ENCODE measurements around the gene SLC2A4RG. TPM values are rescaled to one million over a fixed set of nuclear protein-coding genes. Genes with fewer than 3 reads are reported as not detected.
A peak's percentile ranks its signal among the peaks of the same experiment; 100 is the strongest.

SLC2A4RG gene
- total and polyA plus RNA-seq, 2 of the 13 experiments (the other 11 are each of a cell fraction or from before 2014, with no cell fraction given) = 91.4 to 95.9 TPM

GRCh38 chr20:63739130-63740069 is at the start of gene SLC2A4RG (continued):
- TF ChIP-seq CEBPZ (IDR thresholded peaks at IDR 0.05; ENCODE audit: low read length) (no peak), ZNF720 (CRISPR knock-in tag; IDR thresholded peaks at IDR 0.05) (0 out of 2 replicates have a peak, but pooled peaks have one; percentile 30), BCL3 (CRISPR knock-in tag; IDR thresholded peaks at IDR 0.05) (peak; percentile 30), ZBTB25 (CRISPR knock-in tag; IDR thresholded peaks at IDR 0.05) (peak; percentile 98), ELF3 (CRISPR knock-in tag; IDR thresholded peaks at IDR 0.05) (peak; percentile 63; the same call in 1 of the 2 replicates), NR2F6 (IDR thresholded peaks at IDR 0.05) (peak; percentile 33; the same call in 1 of the 2 replicates), NR2F6 (CRISPR knock-in tag; IDR thresholded peaks at IDR 0.05) (peak; percentile 86)
- TF ChIP-seq, protein P1, sequence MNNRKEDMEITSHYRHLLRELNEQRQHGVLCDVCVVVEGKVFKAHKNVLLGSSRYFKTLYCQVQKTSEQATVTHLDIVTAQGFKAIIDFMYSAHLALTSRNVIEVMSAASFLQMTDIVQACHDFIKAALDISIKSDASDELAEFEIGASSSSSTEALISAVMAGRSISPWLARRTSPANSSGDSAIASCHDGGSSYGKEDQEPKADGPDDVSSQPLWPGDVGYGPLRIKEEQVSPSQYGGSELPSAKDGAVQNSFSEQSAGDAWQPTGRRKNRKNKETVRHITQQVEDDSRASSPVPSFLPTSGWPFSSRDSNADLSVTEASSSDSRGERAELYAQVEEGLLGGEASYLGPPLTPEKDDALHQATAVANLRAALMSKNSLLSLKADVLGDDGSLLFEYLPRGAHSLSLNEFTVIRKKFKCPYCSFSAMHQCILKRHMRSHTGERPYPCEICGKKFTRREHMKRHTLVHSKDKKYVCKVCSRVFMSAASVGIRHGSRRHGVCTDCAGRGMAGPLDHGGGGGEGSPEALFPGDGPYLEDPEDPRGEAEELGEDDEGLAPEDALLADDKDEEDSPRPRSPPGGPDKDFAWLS (CRISPR knock-in tag; IDR thresholded peaks at IDR 0.05; ENCODE audit: borderline replicate concordance) = no peak
- TF ChIP-seq, protein P2, sequence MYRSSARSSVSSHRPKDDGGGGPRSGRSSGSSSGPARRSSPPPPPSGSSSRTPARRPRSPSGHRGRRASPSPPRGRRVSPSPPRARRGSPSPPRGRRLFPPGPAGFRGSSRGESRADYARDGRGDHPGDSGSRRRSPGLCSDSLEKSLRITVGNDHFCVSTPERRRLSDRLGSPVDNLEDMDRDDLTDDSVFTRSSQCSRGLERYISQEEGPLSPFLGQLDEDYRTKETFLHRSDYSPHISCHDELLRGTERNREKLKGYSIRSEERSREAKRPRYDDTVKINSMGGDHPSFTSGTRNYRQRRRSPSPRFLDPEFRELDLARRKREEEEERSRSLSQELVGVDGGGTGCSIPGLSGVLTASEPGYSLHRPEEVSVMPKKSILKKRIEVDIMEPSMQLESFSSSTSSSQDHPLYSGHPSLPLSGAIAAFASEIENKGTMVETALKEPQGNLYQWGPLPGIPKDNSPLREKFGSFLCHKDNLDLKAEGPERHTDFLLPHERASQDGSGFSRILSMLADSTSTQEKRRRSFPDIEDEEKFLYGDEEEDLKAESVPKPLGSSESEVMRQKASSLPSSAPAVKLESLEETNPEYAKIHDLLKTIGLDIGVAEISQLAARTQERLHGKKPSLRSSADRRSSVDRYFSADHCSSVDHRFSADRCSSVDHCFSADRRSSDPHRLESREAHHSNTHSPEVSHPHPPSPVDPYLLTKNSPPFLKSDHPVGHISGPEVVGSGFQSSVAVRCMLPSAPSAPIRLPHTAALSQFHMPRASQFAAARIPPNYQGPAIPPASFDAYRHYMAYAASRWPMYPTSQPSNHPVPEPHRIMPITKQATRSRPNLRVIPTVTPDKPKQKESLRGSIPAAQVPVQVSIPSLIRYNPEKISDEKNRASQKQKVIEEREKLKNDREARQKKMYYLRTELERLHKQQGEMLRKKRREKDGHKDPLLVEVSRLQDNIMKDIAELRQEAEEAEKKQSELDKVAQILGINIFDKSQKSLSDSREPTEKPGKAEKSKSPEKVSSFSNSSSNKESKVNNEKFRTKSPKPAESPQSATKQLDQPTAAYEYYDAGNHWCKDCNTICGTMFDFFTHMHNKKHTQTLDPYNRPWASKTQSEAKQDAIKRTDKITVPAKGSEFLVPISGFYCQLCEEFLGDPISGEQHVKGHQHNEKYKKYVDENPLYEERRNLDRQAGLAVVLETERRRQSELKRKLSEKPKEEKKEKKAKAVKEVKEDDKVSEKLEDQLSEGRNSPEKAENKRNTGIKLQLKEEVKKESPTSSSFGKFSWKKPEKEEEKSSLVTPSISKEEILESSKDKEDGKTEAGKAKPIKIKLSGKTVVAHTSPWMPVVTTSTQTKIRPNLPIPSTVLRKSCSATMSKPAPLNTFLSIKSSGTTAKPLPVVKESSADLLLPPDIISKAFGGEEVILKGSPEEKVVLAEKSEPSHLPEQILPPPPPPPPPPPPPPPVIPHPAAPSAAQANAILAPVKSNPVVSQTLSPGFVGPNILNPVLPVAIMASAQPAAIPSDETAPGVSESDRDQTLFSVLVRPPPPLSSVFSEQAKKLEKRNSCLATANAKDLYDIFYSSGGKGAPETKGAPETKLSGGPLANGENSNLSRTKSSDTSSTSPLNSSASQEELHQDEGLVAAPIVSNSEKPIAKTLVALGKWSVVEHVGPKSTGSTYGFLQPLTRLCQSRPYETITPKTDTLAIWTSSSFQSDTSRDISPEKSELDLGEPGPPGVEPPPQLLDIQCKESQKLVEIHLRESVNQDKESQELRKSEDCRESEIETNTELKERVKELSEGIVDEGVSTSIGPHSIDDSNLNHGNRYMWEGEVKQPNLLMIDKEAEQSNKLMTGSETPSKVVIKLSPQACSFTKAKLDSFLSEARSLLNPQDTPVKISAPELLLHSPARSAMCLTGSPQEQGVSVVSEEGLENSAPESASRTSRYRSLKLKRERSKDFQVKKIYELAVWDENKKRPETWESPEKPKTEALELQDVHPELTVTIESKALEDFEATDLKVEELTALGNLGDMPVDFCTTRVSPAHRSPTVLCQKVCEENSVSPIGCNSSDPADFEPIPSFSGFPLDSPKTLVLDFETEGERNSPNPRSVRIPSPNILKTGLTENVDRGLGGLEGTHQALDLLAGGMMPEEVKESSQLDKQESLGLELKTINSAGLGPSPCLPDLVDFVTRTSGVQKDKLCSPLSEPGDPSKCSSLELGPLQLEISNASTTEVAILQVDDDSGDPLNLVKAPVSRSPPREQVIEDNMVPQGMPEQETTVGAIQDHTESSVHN (CRISPR knock-in tag; IDR thresholded peaks at IDR 0.05) = peak; percentile 93; the same call in 1 of the 2 replicates
- TF ChIP-seq, protein P3, sequence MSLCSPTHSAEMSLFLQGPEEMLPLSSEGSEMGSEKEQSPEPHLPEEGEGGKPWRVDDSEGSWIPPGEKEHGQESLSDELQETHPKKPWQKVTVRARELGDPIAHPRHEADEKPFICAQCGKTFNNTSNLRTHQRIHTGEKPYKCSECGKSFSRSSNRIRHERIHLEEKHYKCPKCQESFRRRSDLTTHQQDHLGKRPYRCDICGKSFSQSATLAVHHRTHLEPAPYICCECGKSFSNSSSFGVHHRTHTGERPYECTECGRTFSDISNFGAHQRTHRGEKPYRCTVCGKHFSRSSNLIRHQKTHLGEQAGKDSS (CRISPR knock-in tag; IDR thresholded peaks at IDR 0.05; ENCODE audit: borderline replicate concordance, low read depth) = no peak

Data from HepG2 (cell line).